Bronchial epithelial cell (primary cell): ENCODE measurements around the gene PTEN. TPM values are rescaled to one million over a fixed set of nuclear protein-coding genes. Genes with fewer than 3 reads are reported as not detected.
"Not testable (repeated sequence)": the region's sequence is repeated elsewhere in the genome, so short reads cannot be mapped to it uniquely, and the experiment has no call there.

Source experiments
- DNase-seq: peaks from one replicate; pipeline ENCODE4 v3.0.0-alpha.2; 2010; ENCODE audit warnings: low read depth
- FAIRE-seq: peaks from 2 replicates; lab custom pipeline; 2011; peaks lifted over from hg19 to GRCh38; lab: Jason Lieb, UNC
- H3K27me3 ChIP-seq: 2 replicates; pipeline ENCODE4 v1.5.1; 2011; ENCODE audit warnings: low read length; ENCODE audit not compliant: control insufficient read depth, insufficient read depth
- H3K36me3 ChIP-seq: 2 replicates; pipeline ENCODE4 v1.5.1; 2011; ENCODE audit warnings: low read length; ENCODE audit not compliant: control insufficient read depth, insufficient read depth
- H3K4me3 ChIP-seq: 2 replicates; pipeline ENCODE4 v1.5.1; 2011; ENCODE audit warnings: mild to moderate bottlenecking, low read depth, low read length, control low read depth
- CTCF ChIP-seq: IDR thresholded peaks from 2 replicates; pipeline ENCODE4 v1.5.1; 2011; ENCODE audit warnings: mild to moderate bottlenecking, moderate library complexity, low read length, control low read depth, inconsistent platforms; ENCODE audit not compliant: insufficient read depth, severe bottlenecking
- total RNA-seq: library from RNA; depleted of rRNA; stranded (reverse); fragments of >200 nt; gene quantifications from 2 replicates; pipeline ENCODE4 v1.2.1, GENCODE V29; 2014

Gene PTEN
- total RNA-seq, 1 donor from 2014 or later: 90.0 TPM

- FAIRE-seq (no peak), DNase-seq (no peak)
- Histone ChIP-seq H3K4me3 (no peak overlapping the region), H3K27me3 (no peaks in the 10 kb centered on the region), H3K36me3 (no peaks in the 10 kb centered on the region)
- TF ChIP-seq CTCF: no peak
Measured at GRCh38 chr10:87872828-87873227, 9.4 kb downstream of the PTEN start.

- Histone ChIP-seq H3K36me3 (no peaks in the 10 kb centered on the region), H3K4me3 (no peak overlapping the region), H3K27me3 (no peaks in the 10 kb centered on the region)
- DNase-seq (no peak), FAIRE-seq (no peak)
- no peak for TF ChIP-seq CTCF
Measured at GRCh38 chr10:87873656-87874055, 10.2 kb downstream of the PTEN start.

- no peak for TF ChIP-seq CTCF
- no peak overlapping the region for H3K4me3 ChIP-seq
- H3K36me3 ChIP-seq: no peaks in the 10 kb centered on the region
- DNase-seq: no peak
- FAIRE-seq: no peak
- no peaks in the 10 kb centered on the region for H3K27me3 ChIP-seq
Measured at GRCh38 chr10:87875929-87876571, 12.6 kb downstream of the PTEN start.

GRCh38 chr10:87878664-87879459 is 15.4 kb downstream of the PTEN start:
- no peak for FAIRE-seq
- Histone ChIP-seq H3K4me3 (no peak overlapping the region), H3K36me3 (no peaks in the 10 kb centered on the region), H3K27me3 (no peaks in the 10 kb centered on the region)
- no peak for TF ChIP-seq CTCF
- no peak for DNase-seq

- FAIRE-seq (no peak), DNase-seq (no peak)
- no peak overlapping the region for H3K4me3 ChIP-seq
- no peak for TF ChIP-seq CTCF
- no peaks in the 10 kb centered on the region for H3K36me3 ChIP-seq
- H3K27me3 ChIP-seq: no peaks in the 10 kb centered on the region
Measured at GRCh38 chr10:87880336-87880735, 16.9 kb downstream of the PTEN start.

- H3K4me3 ChIP-seq, FAIRE-seq, H3K36me3 ChIP-seq, H3K27me3 ChIP-seq, DNase-seq: not testable (repeated sequence)
Measured at GRCh38 chr10:87881373-87882059, 18.1 kb downstream of the PTEN start.
